Hypothalamus (tissue), 51 donors: ENCODE results near the gene CDKAL1.

Experiments
- DNase-seq, 51 donors: peaks; one replicate each; lab custom pipeline; 2025; lab: John Stamatoyannopoulos, UW

The CDKAL1 gene

GRCh38 chr6:21116736-21117135 lies 582.5 kb downstream of the CDKAL1 start:
- no peak for DNase-seq

- no peak for DNase-seq
Observed at GRCh38 chr6:21118216-21118780, 584.0 kb downstream of the CDKAL1 start.

GRCh38 chr6:21121636-21122136 lies 587.4 kb downstream of the CDKAL1 start:
- DNase-seq, result no peak

GRCh38 chr6:21123507-21124436 lies 589.5 kb downstream of the CDKAL1 start:
- DNase-seq, result no peak

- DNase-seq, result no peak
Observed at GRCh38 chr6:21128601-21129000, 594.3 kb downstream of the CDKAL1 start.

GRCh38 chr6:21131406-21131805 lies 597.1 kb downstream of the CDKAL1 start:
- no peak for DNase-seq

- DNase-seq, result no peak
Observed at GRCh38 chr6:21132446-21132845, 598.2 kb downstream of the CDKAL1 start.

GRCh38 chr6:21132856-21133838 lies 598.9 kb downstream of the CDKAL1 start:
- no peak for DNase-seq

- no peak for DNase-seq
Observed at GRCh38 chr6:21133901-21134300, 599.6 kb downstream of the CDKAL1 start.

- no peak for DNase-seq
Observed at GRCh38 chr6:21134356-21134755, 600.1 kb downstream of the CDKAL1 start.

- DNase-seq, result no peak
Observed at GRCh38 chr6:21135484-21136013, 601.3 kb downstream of the CDKAL1 start.

GRCh38 chr6:21137700-21138335 lies 603.6 kb downstream of the CDKAL1 start:
- no peak for DNase-seq

GRCh38 chr6:21138336-21139069 lies 604.2 kb downstream of the CDKAL1 start:
- no peak for DNase-seq

GRCh38 chr6:21140966-21141365 lies 606.7 kb downstream of the CDKAL1 start:
- no peak for DNase-seq

GRCh38 chr6:21141616-21142303 lies 607.5 kb downstream of the CDKAL1 start:
- DNase-seq, result no peak

- no peak for DNase-seq
Observed at GRCh38 chr6:21142741-21143140, 608.5 kb downstream of the CDKAL1 start.

- DNase-seq, result no peak
Observed at GRCh38 chr6:21143645-21144044, 609.4 kb downstream of the CDKAL1 start.

- no peak for DNase-seq
Observed at GRCh38 chr6:21144928-21145327, 610.7 kb downstream of the CDKAL1 start.

GRCh38 chr6:21147995-21148394 lies 613.7 kb downstream of the CDKAL1 start:
- no peak for DNase-seq
